Measurements from ENCODE around the gene PAIP1.
"Not testable (repeated sequence)": the region's sequence is repeated elsewhere in the genome, so short reads cannot be mapped to it uniquely, and the experiment has no call there.

The PAIP1 gene

GRCh38 chr5:43515678-43516048 lies 41.2 kb downstream of the PAIP1 start:
- peak; percentile 17 for DNase-seq (ENCODE audit: low read depth)
- peak overlapping the region; percentile 90 for H3K4me3 ChIP-seq (ENCODE audit: low read depth, low read length)

GRCh38 chr5:43514816-43515677 lies 41.8 kb downstream of the PAIP1 start, which contains the start of gene C5orf34:
TSS of gene C5orf34 (minus strand) at chr5:43515148. CDS start at chr5:43509339, 5,809 bp downstream.
- peak; percentile 93 for TF ChIP-seq POLR2A (IDR thresholded peaks at IDR 0.05; ENCODE audit: extremely low read depth, insufficient read length)
- 0 out of 2 replicates have a peak, but pooled peaks have one; percentile 18 for TF ChIP-seq MAX (IDR thresholded peaks at IDR 0.05; ENCODE audit: low read depth, low read length)
- TF ChIP-seq CTCF (IDR thresholded peaks at IDR 0.05; ENCODE audit: low read depth, low read length) = no peak
- TF ChIP-seq MYC (IDR thresholded peaks at IDR 0.05; ENCODE audit: low read depth, low read length) = peak; percentile 61; the same call in 1 of the 2 replicates
- H3K4me3 ChIP-seq (ENCODE audit: low read depth, low read length) = peak within 1 kb of the TSS; percentile 90
- DNase-seq (ENCODE audit: low read depth) = peak; percentile 97

More at GRCh38 chr5:43515678-43516048, 41.2 kb downstream of the PAIP1 start:
- TF ChIP-seq MYC (IDR thresholded peaks at IDR 0.05; ENCODE audit: low read depth, low read length) (peak; percentile 48), CTCF (IDR thresholded peaks at IDR 0.05; ENCODE audit: low read depth, low read length) (no peak)

- H3K4me3 ChIP-seq (ENCODE audit: low read depth, low read length) = peak overlapping the region; percentile 90
- TF ChIP-seq POLR2A (IDR thresholded peaks at IDR 0.05; ENCODE audit: extremely low read depth, insufficient read length) (no peak), MYC (IDR thresholded peaks at IDR 0.05; ENCODE audit: low read depth, low read length) (no peak), CTCF (IDR thresholded peaks at IDR 0.05; ENCODE audit: low read depth, low read length) (no peak), MAX (IDR thresholded peaks at IDR 0.05; ENCODE audit: low read depth, low read length) (no peak)
- no peak for DNase-seq (ENCODE audit: low read depth)
These were observed 42.4 kb downstream of the PAIP1 start for GRCh38 chr5:43514471-43514815.

GRCh38 chr5:43514025-43514424 lies 42.9 kb downstream of the PAIP1 start:
- TF ChIP-seq MYC (IDR thresholded peaks at IDR 0.05; ENCODE audit: low read depth, low read length) (no peak), MAX (IDR thresholded peaks at IDR 0.05; ENCODE audit: low read depth, low read length) (no peak), CTCF (IDR thresholded peaks at IDR 0.05; ENCODE audit: low read depth, low read length) (no peak)
- DNase-seq (ENCODE audit: low read depth) = no peak
- H3K4me3 ChIP-seq (ENCODE audit: low read depth, low read length) = peak overlapping the region; percentile 90

- not testable (repeated sequence) for DNase-seq (ENCODE audit: low read depth); H3K4me3 ChIP-seq (ENCODE audit: low read depth, low read length)
These were observed 45.8 kb downstream of the PAIP1 start for GRCh38 chr5:43511062-43511461.

GRCh38 chr5:43498581-43498980 lies 58.3 kb downstream of the PAIP1 start:
- no peak for DNase-seq (ENCODE audit: low read depth)
- no peak for TF ChIP-seq POLR2A (IDR thresholded peaks at IDR 0.05; ENCODE audit: extremely low read depth, insufficient read length)
- no peak for TF ChIP-seq CTCF (IDR thresholded peaks at IDR 0.05; ENCODE audit: low read depth, low read length)
- TF ChIP-seq MYC (IDR thresholded peaks at IDR 0.05; ENCODE audit: low read depth, low read length) = no peak
- TF ChIP-seq MAX (IDR thresholded peaks at IDR 0.05; ENCODE audit: low read depth, low read length) = no peak
- no peak overlapping the region for H3K4me3 ChIP-seq (ENCODE audit: low read depth, low read length)
